Endothelial cell of umbilical vein (primary cell): ENCODE results near the gene FGD5. TPM values are rescaled to one million over a fixed set of nuclear protein-coding genes. Genes with fewer than 3 reads are reported as not detected.

Experiments used
- BruUV-seq: library from RNA; stranded (reverse); fragments of 400-500 nt; replicated peaks from 2 replicates; lab custom pipeline; 2021; lab: Mats Ljungman, UMichigan
- CTCF ChIA-PET: fragments of 300-600, 350-600 bp; sonication (Branson Sonifier 250); formaldehyde crosslinking; loops from one replicate; lab custom pipeline; 2021; ENCODE audit warnings: antibody characterized with exemption, inconsistent platforms; lab: Charles Lee
- POLR2A ChIA-PET: fragments of 300-600, 350-600 bp; sonication (Branson Sonifier 250); formaldehyde crosslinking; loops from one replicate; lab custom pipeline; 2021; ENCODE audit warnings: antibody characterized with exemption, inconsistent platforms; lab: Charles Lee
- DNase-seq: peaks from one replicate; pipeline ENCODE4 v3.0.0-alpha.2; 2011; ENCODE audit warnings: low read depth, low spot score
- FAIRE-seq: peaks from 2 replicates; lab custom pipeline; 2011; peaks lifted over from hg19 to GRCh38; lab: Jason Lieb, UNC
- H2AFZ ChIP-seq: 2 replicates; pipeline ENCODE4 v1.6.0; 2012; ENCODE audit warnings: low read depth, low read length, control low read depth, inconsistent platforms
- H3K27ac ChIP-seq: 2 replicates; pipeline ENCODE4 v1.5.1; 2011; ENCODE audit warnings: low read depth, mild to moderate bottlenecking, control low read depth, low read length, moderate library complexity; ENCODE audit not compliant: insufficient read depth
- H3K27me3 ChIP-seq, 2 experiments: 2 replicates each; pipeline versions ENCODE4 v1.6.0 to v1.6.1; 2011; ENCODE audit warnings: low read length in 2 of 2, mixed read lengths in 1 of 2; ENCODE audit not compliant: control insufficient read depth in 2 of 2, insufficient read depth in 2 of 2
- H3K36me3 ChIP-seq, 2 experiments: 2 replicates in 1 of 2; 3 replicates in 1 of 2; pipeline ENCODE4 v1.5.1; 2011; ENCODE audit warnings: low read length in 2 of 2, mild to moderate bottlenecking in 1 of 2, moderate library complexity in 1 of 2; ENCODE audit not compliant: control insufficient read depth in 2 of 2, insufficient read depth in 2 of 2; ENCODE audit errors: extremely low read depth in 1 of 2
- H3K4me1 ChIP-seq: 3 replicates; pipeline ENCODE4 v1.5.1; 2011; ENCODE audit warnings: mild to moderate bottlenecking, low read length; ENCODE audit not compliant: control insufficient read depth, insufficient read depth; ENCODE audit errors: extremely low read depth
- H3K4me2 ChIP-seq: 2 replicates; pipeline ENCODE4 v1.6.1; 2011; ENCODE audit warnings: low read length, control low read depth, mixed read lengths; ENCODE audit not compliant: insufficient read depth
- H3K4me3 ChIP-seq, 3 experiments: fragments of 200-600 bp in 1 of 3; sonication (generic), shearing (Covaris generic) in 1 of 3; replicated peaks in 1 of 3; 2 replicates each; pipeline ENCODE4 v1.5.1; 2011 to 2016; ENCODE audit warnings: control low read depth in 3 of 3, low read length in 3 of 3, mild to moderate bottlenecking in 2 of 3, inconsistent platforms in 1 of 3, low read depth in 1 of 3, moderate library complexity in 1 of 3; ENCODE audit not compliant: insufficient read depth in 1 of 3
- H3K79me2 ChIP-seq: 2 replicates; pipeline ENCODE4 v1.6.0; 2012; ENCODE audit warnings: low read length, inconsistent platforms; ENCODE audit not compliant: control insufficient read depth, insufficient read depth
- H3K9ac ChIP-seq: replicated peaks from 2 replicates; pipeline ENCODE3; 2011; ENCODE audit warnings: low read length, control low read depth; ENCODE audit not compliant: insufficient read depth; ENCODE audit errors: extremely low read depth
- H3K9me1 ChIP-seq: replicated peaks from 3 replicates; pipeline ENCODE4 v1.6.0; 2011; ENCODE audit warnings: mild to moderate bottlenecking, low read length; ENCODE audit not compliant: control insufficient read depth, insufficient read depth; ENCODE audit errors: extremely low read depth
- H3K9me3 ChIP-seq: replicated peaks from 2 replicates; pipeline ENCODE4 v1.5.1; 2012; ENCODE audit warnings: low read length, inconsistent platforms; ENCODE audit not compliant: control insufficient read depth, insufficient read depth
- H4K20me1 ChIP-seq: replicated peaks from 2 replicates; pipeline ENCODE3; 2011; ENCODE audit warnings: mild to moderate bottlenecking, low read length; ENCODE audit not compliant: control insufficient read depth, insufficient read depth; ENCODE audit errors: extremely low read depth
- EZH2 ChIP-seq: IDR thresholded peaks from 2 replicates; pipeline ENCODE4 v1.6.1; 2012; ENCODE audit warnings: borderline replicate concordance, low read depth, mild to moderate bottlenecking, moderate library complexity, low read length, inconsistent platforms; ENCODE audit not compliant: severe bottlenecking
- FOS ChIP-seq: IDR thresholded peaks from 2 replicates; pipeline ENCODE4 v1.6.1; 2011; ENCODE audit warnings: mild to moderate bottlenecking, low read length, moderate library complexity, borderline replicate concordance; ENCODE audit not compliant: insufficient read depth
- GATA2 ChIP-seq: IDR thresholded peaks from 2 replicates; pipeline ENCODE4 v1.7.0; 2011; ENCODE audit warnings: low read depth, mild to moderate bottlenecking, moderate library complexity, mixed read lengths, low read length; ENCODE audit not compliant: insufficient read length, insufficient read depth
- JUN ChIP-seq: IDR thresholded peaks from 2 replicates; pipeline ENCODE4 v1.6.1; 2011; ENCODE audit warnings: borderline replicate concordance, low read depth; ENCODE audit not compliant: insufficient read length, insufficient read depth
- MAX ChIP-seq: IDR thresholded peaks from 2 replicates; pipeline ENCODE4 v1.6.1; 2011; ENCODE audit not compliant: insufficient read depth, insufficient read length
- MYC ChIP-seq: IDR thresholded peaks from one replicate; pipeline ENCODE4 v1.6.1; 2011; ENCODE audit warnings: mild to moderate bottlenecking, low read depth, low read length
- POLR2A ChIP-seq: IDR thresholded peaks from 2 replicates; pipeline ENCODE4 v1.6.1; 2012; ENCODE audit warnings: low read depth, mild to moderate bottlenecking, control low read depth, low read length
- POLR2AphosphoS5 ChIP-seq: IDR thresholded peaks from 2 replicates; pipeline ENCODE4 v1.6.1; 2012; ENCODE audit warnings: low read depth, mild to moderate bottlenecking, control low read depth, low read length, moderate library complexity; ENCODE audit not compliant: insufficient read depth
- dilution Hi-C: fragments of 300-500 bp; cut with MboI; formaldehyde crosslinking; loops from one replicate; pipeline ENCODE4 v1.15.0; 2019; ENCODE audit warnings: low sequenced_read_pairs; ENCODE audit not compliant: extremely low pct_ligation_motif_present
- intact Hi-C: fragments of 100-400 bp; cut with micrococcal nuclease; formaldehyde crosslinking; loops from one replicate; pipeline ENCODE4 v1.10.0; 2022
- polyA plus RNA-seq, 4 experiments: library from polyadenylated mRNA; depleted of rRNA in 3 of 4; stranded (reverse) in 3 of 4; unstranded in 1 of 4; fragments of >200 nt; gene quantifications; 2 replicates each; pipeline versions ENCODE4 v1.2.1 to v1.2.3, GENCODE V29; 2011 to 2012; ENCODE audit warnings: missing spikeins in 1 of 4
- total RNA-seq: library from RNA; stranded (reverse); gene quantifications from 2 replicates; pipeline ENCODE4 v1.2.3, GENCODE V29; 2021
- TF ChIP-seq, protein P1 (sequence below), 2 donors: IDR thresholded peaks; 1 replicate in 1 of 2; 2 replicates in 1 of 2; pipeline ENCODE4 v1.5.1; 2011; ENCODE audit warnings: low read length in 2 of 2, mild to moderate bottlenecking in 2 of 2, moderate library complexity in 2 of 2, control low read depth in 1 of 2, inconsistent platforms in 1 of 2, low read depth in 1 of 2; ENCODE audit not compliant: insufficient read depth in 1 of 2; ENCODE audit errors: extremely low read depth in 1 of 2

The FGD5 gene
- total and polyA plus RNA-seq, 2 donors (not counting 3 experiments of a cell fraction or from before 2014, with no cell fraction given) = 49.6 to 134 TPM

DNA sequence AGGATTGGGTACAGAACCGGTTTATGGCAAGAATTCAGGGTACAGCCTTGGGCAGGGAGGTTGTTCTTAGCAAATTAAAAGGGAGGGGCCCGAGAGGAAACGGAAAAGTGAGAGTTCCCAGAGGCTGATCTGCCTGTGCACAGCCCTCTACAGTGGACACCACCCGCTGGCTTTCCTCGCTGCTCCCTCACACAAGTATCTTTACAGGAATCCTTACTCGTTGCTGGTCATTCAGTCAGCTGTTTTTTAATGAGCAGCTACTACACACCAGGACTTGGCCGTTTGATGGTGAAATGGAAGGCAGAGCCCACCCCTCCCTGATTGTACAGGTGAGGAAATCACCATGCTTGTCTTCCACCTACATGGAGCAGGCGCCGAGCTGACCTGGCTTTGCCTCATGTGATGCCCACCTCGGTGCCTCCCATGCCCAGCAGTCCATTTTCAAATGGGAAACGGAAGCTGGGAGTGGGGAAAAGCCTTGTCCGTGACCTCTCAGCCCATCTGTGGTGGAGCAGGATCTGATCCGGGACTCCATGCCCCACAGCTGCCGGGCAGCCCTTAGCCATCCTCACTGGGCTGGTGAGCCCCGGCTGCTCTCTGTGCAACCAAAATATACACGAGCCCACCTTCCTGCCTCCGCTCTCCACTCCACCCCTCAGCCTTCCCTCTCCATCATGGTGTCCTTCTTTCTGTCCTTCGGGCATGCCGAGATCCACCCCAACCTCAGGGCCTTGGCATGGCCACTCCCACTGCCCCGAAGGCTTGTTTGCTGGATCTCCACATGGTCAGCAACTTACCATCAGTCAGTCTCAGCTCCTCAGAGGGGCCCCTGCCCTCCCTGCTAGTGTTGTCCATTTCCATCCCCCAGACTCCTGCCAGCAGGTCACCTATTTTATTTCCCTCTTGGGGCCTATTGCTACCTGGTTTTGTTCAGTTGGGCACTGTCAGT lies 33.3 kb upstream of the FGD5 start:
- intact Hi-C loops (loop anchor here (10.0 kb wide), 1 partner anchor 281 kb away; no protein-coding TSS in a partner anchor), dilution Hi-C loops (loop anchor here (10.0 kb wide), 1 partner anchor 59 kb away; no protein-coding TSS in a partner anchor)
- DNase-seq = no peak
- no peak for FAIRE-seq
- Histone ChIP-seq H3K27ac (no peak overlapping the region), H3K36me3 (no peaks in the 10 kb centered on the region), H3K9ac (no peak overlapping the region), H3K4me2 (no peak overlapping the region), H2AFZ (no peak overlapping the region), H3K27me3 (peaks cover 4 to 15% of the 10 kb centered on the region in 2 experiments), H3K9me3 (no peaks in the 10 kb centered on the region), H3K4me3 (no peak overlapping the region), H3K4me1 (no peaks in the 10 kb centered on the region), H3K79me2 (no peaks in the 10 kb centered on the region), H3K9me1 (no peaks in the 10 kb centered on the region), H4K20me1 (no peaks in the 10 kb centered on the region)
- ChIA-PET POLR2A (no interaction called here), CTCF (no interaction called here)
- no peak for TF ChIP-seq MYC
- no peak for TF ChIP-seq GATA2
- TF ChIP-seq MAX = no peak
- no peak for TF ChIP-seq JUN
- TF ChIP-seq, protein P1, sequence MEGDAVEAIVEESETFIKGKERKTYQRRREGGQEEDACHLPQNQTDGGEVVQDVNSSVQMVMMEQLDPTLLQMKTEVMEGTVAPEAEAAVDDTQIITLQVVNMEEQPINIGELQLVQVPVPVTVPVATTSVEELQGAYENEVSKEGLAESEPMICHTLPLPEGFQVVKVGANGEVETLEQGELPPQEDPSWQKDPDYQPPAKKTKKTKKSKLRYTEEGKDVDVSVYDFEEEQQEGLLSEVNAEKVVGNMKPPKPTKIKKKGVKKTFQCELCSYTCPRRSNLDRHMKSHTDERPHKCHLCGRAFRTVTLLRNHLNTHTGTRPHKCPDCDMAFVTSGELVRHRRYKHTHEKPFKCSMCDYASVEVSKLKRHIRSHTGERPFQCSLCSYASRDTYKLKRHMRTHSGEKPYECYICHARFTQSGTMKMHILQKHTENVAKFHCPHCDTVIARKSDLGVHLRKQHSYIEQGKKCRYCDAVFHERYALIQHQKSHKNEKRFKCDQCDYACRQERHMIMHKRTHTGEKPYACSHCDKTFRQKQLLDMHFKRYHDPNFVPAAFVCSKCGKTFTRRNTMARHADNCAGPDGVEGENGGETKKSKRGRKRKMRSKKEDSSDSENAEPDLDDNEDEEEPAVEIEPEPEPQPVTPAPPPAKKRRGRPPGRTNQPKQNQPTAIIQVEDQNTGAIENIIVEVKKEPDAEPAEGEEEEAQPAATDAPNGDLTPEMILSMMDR (IDR thresholded peaks at IDR 0.05; ENCODE audit: extremely low read depth in 1 of 2, insufficient read depth in 1 of 2, low read depth in 1 of 2, low read length in 2 of 2) = no peak
- TF ChIP-seq POLR2AphosphoS5 = no peak
- no peak for TF ChIP-seq FOS
- no peak for TF ChIP-seq POLR2A
- no peak for TF ChIP-seq EZH2
- no TSS peak for BruUV-seq
